HK-2 (cell line): ENCODE data around the gene ICAM3.
"Not testable (repeated sequence)": the region's sequence is repeated elsewhere in the genome, so short reads cannot be mapped to it uniquely, and the experiment has no call there.

Experiments
- DNase-seq: peaks from one replicate; pipeline ENCODE4 v3.0.0-alpha.2; 2018; ENCODE audit not compliant: unreplicated experiment

ICAM3 gene, protein sequence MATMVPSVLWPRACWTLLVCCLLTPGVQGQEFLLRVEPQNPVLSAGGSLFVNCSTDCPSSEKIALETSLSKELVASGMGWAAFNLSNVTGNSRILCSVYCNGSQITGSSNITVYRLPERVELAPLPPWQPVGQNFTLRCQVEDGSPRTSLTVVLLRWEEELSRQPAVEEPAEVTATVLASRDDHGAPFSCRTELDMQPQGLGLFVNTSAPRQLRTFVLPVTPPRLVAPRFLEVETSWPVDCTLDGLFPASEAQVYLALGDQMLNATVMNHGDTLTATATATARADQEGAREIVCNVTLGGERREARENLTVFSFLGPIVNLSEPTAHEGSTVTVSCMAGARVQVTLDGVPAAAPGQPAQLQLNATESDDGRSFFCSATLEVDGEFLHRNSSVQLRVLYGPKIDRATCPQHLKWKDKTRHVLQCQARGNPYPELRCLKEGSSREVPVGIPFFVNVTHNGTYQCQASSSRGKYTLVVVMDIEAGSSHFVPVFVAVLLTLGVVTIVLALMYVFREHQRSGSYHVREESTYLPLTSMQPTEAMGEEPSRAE

DNA sequence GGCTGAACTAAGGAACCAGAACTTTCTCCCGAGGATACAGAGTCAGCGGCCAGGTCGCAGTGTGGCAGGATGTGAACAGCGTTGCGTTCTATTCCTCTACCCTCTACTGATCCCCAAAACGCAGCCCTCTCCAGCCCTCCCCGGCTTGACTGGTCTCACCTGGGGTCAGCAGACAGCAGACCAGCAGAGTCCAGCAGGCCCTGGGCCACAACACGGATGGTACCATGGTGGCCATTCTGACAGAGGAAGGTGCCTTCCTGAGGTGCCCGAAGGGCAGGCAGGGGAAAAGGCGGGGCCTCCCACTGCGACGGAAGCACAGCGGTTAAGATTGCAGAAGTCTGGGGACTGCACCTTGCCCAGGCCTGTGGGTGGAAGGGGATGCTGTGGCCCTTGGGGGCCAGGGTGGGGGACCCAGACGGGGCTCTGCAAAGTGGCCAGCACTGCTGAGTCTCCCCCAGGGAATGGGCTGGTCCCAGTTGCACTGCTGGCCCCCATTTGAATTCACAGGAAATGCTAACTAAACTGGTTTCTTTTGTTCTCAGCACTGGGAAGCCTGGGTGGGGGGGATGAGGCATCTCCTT, at the start of gene ICAM3:
ICAM3 (minus strand) TSS at position 245 of the 581 bp plus-strand sequence; CDS start at position 235, 10 bp downstream.
- DNase-seq: no peak

DNA sequence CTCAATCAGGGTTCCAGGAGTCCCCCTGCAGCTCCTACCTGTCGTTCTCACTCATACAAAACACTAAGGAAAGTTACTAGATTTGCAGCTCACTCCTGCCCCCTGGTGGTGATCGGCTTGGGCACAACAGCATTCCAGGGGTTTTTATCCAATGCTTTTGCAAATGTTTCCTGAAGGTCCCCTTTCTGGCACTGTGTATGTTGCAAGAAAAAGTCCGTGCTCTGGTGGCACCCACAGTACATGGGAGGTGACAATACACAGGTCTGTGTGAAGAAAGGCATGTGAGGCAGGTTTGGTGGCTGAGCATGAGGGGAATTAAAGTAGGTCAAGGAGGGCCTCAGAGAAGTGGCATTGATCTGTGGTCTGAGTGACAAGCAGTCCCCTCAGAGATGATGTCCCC, 49.5 kb upstream of the ICAM3 start:
- peak; percentile 92 for DNase-seq

DNA sequence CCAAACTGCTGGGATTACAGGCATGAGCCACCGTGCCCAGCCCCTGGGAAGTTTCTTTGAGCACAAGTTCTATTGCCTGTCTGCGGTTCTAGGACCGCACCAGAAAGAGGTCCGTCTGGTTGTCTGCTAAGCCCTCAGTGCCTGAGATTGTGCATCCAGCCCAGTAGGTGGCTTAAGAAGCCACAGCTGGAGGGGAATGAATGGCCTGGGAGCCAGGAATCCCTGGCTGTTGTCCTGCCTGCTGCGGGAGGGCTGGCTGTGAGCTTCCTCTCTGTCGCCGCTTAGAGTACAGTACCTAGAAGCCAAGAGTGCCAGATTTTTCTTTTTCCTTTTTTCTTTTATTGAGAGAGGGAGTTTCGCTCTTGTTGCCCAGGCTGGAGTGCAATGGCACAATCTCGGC, 45.2 kb upstream of the ICAM3 start:
- no peak for DNase-seq

DNA sequence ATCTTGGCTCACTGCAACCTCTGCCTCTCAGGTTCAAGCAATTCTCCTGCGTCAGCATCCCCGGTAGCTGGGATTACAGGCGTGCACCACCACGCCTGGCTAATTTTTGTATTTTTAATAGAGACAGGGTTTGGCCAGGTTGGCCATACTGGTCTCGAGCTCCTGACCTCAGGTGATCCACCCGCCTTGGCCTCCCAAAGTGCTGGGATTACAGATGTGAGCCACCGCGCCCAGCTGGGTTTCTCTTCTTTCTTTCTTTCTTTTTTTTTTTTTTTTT, 43.7 kb upstream of the ICAM3 start:
- DNase-seq: not testable (repeated sequence)

DNA sequence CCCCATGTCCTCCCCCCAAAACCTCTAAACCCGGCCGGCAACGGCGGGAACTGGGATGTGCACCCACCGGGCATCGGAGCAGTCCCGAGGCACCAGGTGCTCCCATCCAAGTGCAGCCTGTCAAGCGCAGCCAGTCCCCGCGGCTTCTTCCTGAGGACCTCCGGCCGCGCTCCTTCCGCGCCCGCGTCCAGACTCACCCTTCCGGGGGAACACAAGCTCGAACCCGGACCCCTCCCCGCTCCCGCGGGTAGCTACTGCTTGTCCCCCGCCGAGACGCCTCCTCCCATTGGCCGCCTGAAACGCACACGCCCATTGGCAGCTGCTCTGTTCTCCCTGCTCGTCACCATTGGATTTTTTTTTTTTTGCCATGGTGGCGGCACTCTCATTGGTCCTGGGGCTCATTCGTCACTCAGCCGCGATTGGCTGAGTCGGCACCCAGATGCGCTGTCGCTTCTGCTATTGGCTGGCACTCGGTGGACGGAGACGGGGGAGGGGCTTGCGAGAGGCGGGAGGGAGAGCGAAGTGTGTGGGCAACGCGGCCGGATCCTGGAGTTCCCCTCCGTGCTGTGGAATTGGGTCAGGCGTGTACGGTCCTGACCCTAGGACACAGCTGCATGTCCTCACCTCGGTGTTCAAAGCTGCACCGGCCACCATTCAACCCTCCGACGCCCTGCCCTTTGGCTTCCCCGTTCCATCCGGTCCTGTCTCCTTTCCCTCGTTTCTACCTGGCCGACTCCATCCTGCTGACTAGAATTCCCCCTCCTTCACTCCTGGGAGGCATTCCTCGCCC, 41.1 kb upstream of the ICAM3 start, which contains the start of gene TYK2:
TYK2 (minus strand) TSS at position 260 of the 790 bp plus-strand sequence. CDS start 2,166 bp downstream, outside the sequence.
- DNase-seq: peak; percentile 98

DNA sequence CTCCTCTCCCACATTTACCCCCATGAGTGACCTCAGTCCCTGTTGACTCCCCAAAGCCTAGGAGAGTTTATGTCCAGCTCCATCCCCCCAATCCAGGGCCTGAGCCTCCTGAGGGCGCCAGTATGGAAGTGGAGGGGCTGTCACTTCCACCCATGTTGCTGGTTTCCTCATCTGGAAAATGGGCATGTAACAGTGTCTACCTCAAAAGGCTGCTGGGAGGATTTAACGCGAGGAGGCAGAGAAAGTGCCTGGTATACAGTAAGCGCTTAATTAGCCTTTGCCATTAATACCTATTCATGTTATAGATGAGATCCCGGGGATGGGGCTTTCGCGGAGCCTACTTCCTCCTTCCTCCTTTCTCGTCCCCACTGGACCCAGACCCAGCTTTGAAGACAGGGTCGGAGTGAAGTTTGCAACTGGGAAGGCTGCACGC, 40.5 kb upstream of the ICAM3 start:
- no peak for DNase-seq

DNA sequence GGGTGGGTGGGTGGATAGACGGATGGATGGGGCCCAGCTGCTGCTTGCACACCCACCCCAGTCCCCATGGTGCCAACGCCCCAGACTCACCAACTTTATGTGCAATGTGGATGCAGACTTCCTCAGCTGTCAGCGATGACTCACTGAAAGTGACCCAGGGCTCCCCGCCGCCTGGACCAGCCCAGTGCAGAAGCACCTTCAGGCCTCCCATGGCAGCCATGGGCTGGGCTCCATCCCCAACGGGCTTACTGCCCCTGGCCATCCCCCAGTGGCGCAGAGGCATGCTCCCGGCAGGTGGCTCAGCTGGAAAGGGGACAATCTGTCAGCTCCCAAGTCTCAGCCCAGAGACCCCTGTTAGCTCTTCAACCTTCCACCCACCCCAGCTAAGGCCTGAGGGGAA, 38.7 kb upstream of the ICAM3 start:
- no peak for DNase-seq

DNA sequence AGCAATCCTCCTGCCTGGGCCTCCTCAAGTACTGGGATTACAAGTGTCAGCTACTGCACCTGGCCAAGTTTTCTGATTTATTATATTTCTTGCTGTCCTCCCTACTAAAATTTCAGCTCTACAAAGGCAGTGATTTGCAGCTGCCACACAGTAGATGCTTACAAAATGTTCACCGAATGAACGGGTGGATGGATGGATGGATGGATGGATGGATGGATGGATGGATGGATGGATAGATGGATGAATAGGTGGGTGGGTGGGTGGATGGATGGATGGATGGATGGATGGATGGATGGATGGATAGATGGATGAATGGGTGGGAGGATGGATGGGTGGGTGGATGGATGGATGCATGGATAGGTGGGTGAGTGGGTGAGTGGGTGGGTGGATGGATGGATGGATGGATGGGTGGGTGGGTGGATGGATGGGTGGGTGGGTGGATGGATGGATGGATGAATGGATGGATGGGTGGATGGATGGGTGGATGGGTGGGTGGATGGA, 37.8 kb upstream of the ICAM3 start:
- DNase-seq: not testable (repeated sequence)

DNA sequence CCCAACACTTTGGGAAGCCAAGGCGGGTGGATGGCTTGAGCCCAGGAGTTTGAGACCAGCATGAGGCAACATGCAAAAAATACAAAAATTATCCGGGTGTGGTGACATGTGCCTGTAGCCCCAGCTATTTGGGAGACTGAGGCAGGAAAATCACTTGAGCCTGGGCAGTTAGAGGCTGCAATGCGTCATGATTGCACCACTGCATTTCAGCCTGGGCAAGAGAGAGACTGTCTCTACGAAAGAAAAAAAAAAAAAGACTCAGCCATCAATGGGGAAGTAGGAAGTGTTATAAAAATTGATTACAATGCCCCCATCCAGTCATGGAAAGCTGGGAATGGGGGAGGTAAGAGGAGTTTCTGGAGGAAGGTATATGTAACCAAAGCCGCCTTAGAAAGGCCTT, 35.5 kb upstream of the ICAM3 start:
- DNase-seq: no peak

DNA sequence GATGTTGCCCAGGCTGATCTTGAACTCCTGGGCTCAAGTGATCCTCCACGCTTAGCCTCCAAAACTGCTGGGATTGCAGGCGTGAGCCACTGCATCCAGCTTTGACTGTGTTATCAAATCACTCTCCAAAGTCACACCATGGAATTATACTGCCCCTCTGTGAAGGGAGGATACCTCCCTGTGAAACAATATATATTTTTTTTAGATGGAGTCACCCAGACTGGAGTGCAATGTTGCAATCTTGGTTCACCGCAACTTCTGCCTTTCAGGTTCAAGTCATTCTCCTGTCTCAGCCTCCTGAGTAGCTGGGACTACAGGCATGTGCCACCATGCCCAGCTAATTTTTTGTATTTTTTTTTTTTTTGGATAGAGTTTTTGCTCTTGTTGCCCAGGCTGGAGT, 33.3 kb upstream of the ICAM3 start:
- no peak for DNase-seq

DNA sequence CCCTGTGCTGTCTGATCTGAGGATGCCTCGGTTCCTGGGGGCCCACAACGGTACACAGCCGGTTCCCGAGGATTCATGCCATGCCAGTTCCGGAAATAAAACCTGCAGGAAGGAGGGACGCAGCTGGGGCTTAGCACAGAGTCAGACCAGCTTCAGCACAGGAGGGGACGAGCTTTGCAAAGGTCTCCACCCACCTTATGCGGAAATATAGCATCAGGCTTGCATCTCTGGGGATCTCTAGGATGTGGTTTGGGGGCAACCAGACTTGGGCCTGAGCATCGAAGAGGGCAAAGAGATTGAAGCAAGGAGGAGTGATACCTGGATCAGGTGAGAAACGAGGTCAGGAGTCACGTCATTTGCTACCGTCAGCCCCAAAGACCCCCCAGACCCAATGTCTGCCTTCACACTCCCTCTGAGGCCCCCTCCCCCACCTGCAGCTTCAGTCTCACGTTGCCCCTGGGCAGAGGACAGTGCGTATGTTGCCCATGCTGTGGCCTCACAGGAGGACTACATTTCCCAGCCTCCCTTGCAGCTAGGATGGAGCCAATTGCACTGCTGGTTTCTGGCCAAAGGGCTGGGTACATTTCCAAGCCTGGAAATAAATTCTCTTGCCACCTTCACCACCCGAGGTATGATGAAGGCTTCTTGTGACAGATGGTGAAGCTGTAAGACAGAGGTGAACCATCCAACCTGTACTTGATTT, 28.8 kb upstream of the ICAM3 start:
- DNase-seq: no peak

DNA sequence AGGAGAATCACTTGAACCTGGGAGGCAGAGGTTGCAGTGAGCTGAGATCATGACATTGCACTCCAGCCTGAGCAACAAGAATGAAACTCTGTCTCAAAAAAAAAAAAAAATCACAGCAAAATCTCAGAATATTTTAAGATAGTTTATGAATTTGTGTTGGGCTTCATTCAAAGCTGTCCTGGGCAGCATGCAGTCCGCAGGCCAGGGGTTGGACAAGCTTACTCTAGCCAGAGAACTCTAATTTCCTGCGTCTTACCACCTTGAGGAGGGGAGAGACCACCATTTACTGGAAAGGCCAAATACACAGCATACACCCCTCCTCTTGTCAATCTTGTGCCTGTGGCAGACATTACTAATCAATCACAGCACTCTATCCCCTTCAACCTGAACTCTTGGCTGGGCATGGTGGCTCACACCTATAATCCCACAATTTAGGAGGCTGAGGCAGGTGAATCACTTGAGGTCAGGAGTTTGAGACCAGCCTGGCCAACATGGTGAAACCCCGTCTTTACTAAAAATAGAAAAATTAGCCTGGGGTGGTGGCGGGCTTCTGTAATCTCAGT, 27.6 kb upstream of the ICAM3 start:
- DNase-seq: not testable (repeated sequence)

DNA sequence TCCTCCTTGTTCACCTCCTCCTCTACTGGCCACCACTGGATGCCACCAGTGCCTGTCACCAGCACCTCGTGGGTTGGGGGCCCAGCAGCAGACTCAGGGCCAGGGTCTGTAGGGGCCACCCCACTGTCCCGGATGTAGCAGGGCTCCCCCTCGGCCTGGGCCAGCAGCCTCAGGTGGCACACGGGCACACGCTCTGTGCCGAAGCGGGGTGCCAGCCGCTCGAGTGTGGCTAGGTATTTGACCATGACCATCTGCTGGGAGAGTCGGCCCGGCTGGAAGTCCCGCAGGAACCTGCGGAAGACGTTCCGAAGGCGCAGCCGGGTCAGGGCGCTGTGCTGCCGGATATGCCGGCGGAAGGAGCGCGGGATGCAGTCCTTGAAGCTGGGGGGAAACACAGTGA, 26.1 kb upstream of the ICAM3 start:
- DNase-seq: no peak

DNA sequence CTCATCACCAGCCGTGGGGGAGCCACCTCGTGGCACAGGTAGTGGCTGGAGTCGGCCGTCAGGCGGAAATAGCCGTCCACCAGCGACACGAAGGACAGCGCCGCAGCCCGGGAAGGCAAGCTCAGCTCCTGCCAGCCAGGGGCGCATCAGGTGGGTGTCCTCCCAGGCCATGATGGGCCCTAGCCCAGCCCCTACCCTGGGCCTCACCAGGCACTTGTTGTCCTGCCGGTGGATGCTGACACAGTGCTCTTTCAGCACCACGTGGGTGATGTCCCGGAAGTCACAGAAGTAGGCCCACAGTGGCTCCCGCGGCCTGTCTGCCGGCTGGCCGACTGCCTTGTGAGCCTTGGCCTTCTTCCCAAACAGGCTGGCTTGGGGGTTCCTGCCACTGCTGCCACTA, 25.2 kb upstream of the ICAM3 start:
- no peak for DNase-seq

DNA sequence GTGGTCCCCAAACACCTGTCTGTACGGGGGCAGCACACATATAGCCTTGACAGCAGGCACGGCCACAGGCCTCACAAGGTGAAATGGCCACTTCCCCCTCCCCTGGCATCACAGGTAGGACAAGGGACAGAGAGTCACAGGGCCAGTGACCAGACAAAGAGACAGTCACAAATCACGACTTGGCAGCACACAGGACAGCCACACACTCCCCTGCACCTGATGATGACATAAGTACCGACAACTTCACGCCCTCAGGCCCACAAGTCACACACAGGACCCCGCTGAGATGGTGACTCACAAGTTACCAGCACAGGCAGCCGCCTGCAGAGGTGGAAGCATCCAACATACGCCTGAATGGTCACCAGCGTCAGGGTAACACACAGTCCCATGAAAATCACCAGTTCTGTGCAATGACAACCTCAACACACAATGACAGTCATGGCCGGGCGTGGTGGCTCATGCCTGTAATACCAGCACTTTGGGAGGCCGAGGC, 24.4 kb upstream of the ICAM3 start:
- peak; percentile 58 for DNase-seq

DNA sequence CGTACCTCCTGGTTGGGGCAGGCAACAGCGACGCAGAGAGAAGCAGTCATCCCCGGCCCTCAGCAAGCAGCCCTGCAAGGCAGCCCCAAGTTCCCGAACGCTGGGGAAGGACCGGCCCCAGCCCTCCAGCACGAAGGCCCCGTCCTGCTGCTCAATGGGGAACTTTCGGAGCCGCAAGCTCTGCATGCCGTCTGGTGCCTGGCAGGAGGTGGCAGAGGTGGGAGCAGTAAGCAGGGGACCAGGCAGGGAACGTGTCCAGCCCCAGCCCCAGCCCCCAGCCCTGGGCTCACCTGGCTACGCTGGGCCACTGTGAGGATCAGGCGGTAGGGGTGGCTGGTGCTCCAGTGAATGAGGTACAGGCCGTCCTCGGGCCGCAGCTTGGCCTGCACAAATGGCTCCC, 22.8 kb upstream of the ICAM3 start:
- no peak for DNase-seq

DNA sequence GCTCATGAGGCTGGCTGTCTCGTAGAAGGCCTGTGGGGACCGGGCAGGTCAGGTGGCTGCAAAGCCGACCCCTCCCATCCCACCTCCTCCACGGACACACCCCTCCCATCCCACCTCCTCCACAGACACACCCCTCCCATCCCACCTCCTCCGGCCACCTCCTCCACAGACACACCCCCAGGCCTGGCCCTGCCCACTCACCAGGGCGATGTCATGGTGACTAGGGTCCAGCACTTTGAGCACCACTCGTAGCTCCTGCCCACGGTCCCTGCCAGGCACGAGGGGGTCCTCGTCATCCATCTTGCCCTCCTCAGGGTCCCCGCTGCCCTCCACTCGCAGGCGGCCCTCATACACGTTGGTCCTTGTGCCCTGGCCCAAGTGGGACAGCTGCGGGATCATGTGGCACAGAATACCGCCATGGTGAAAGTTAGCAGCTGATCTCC, 22.2 kb upstream of the ICAM3 start:
- no peak for DNase-seq

DNA sequence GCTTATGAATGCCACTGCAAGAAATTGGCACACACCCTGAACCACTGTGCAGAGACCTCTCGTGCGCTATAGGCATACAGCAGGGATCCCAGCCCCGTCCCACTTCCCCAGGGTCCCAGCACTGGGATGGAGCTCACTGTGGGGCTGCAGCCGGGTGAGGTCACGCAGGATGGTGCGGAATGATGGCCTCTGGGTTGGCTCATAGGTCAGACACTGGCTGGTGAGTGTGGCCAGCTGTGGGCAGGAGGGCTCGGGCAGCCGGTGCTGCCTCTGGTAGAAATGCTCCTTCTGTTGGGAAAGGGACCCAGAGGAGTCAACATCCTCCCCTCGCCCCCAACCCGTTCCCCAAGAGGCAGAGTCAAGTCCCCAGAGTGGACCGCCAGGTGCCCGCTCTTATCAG, 17.0 kb upstream of the ICAM3 start:
- DNase-seq: no peak

DNA sequence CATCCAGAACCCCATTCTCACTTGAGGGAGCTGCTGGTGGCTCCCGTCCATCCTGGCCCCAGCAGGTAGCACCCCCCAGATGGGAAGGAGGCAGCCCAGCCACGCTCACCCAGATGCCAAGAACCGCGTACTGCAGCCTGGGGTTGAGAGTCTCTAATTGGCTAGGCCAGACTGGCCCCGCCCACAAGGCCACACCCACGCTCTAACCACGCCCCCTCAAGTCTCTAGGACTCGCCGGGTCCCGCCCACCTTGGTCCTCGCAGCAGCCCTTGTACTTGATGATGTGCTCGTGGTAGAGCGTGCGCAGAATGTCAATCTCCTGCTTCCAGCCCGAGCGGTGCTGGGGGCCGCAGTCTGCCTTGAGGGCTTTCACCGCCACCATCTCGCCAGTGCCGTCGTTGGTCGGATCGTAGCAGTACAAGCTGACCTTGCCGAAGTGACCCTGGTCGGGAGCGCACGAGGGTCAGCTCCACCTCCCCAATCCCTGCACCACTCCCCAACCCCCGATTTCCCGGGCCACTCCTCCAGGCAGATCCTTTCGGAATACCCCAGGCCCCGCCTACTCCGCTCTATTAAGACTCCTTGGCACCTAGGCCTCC, 14.5 kb upstream of the ICAM3 start:
- no peak for DNase-seq

DNA sequence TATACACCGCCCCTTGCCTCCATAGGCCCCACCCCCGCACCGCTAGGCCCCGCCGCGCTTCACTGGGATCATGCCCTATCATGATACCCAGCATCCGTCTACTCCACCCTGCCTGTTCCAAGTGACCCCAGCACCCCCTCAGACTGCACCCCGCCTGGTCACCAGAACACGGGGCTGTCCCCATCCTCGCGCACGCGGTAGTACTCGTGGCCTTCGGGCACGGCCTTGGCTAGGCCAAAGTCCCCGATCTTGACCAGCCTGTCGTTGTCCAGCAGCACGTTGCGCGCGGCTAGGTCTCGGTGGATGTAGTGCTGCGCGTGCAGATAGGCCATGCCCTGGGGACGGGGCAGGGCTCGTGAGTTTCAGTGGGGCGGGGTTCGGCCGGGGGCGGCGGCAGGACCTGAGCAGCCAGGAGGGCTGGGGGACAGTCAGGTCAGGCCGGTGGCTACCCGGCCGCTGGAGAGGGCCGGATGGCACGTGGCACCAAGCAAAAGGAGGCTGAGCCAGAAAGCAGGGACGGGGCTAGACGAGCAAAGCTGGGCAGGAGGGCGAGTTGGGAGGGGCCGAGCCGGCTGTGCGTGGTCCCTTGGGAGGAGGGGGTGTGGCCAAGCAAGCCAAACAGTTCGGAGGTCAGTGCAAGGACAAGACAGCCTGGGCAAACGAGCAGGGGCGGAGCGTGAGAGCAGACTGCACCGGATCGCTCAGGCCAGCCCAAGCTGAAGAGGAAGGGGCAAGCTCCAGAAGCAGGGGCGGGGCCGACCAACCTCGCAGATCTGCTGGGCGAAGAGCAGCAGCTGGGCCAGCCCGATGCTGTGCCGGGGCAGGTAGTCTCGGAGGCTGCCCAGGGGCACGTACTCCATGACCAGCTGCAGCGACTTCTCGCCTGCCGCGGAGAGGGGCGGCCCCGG, 13.6 kb upstream of the ICAM3 start:
- no peak for DNase-seq
